GM12864 (cell line): ENCODE results near the gene PTPRD.

ENCODE experiments used
- DNase-seq: peaks from one replicate; pipeline ENCODE4 v3.0.0-alpha.2; 2011; ENCODE audit warnings: low read depth
- H3K4me3 ChIP-seq: 2 replicates; pipeline ENCODE4 v1.5.1; 2011; ENCODE audit warnings: mild to moderate bottlenecking, low read depth, low read length, control low read depth
- TF ChIP-seq, protein P1 (sequence below): IDR thresholded peaks from 2 replicates; pipeline ENCODE4 v1.5.1; 2011; ENCODE audit warnings: low read depth, mild to moderate bottlenecking, moderate library complexity, low read length, control low read depth, inconsistent platforms; ENCODE audit errors: missing control alignments

Gene PTPRD

DNA sequence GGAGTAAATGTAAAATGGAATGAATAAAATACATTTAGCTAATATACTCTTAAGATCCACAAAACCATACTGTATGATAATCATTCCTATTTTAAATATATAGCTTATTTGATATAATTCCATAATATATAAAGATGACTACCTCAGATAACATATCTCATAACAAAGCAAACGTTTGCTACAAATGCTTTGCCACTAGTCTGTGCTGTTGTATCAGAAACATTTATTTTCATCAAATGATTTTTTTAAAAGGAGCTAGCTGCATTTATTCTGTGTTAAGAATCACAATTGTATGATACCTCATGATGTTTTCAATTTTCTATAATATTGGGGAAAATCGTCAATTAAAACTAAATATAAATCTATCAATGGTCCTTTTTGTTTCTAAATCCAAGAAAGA is 567.2 kb downstream of the PTPRD start:
- no peak overlapping the region for H3K4me3 ChIP-seq
- TF ChIP-seq, protein P1, sequence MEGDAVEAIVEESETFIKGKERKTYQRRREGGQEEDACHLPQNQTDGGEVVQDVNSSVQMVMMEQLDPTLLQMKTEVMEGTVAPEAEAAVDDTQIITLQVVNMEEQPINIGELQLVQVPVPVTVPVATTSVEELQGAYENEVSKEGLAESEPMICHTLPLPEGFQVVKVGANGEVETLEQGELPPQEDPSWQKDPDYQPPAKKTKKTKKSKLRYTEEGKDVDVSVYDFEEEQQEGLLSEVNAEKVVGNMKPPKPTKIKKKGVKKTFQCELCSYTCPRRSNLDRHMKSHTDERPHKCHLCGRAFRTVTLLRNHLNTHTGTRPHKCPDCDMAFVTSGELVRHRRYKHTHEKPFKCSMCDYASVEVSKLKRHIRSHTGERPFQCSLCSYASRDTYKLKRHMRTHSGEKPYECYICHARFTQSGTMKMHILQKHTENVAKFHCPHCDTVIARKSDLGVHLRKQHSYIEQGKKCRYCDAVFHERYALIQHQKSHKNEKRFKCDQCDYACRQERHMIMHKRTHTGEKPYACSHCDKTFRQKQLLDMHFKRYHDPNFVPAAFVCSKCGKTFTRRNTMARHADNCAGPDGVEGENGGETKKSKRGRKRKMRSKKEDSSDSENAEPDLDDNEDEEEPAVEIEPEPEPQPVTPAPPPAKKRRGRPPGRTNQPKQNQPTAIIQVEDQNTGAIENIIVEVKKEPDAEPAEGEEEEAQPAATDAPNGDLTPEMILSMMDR: no peak
- no peak for DNase-seq

- no peak overlapping the region for H3K4me3 ChIP-seq
- TF ChIP-seq, protein P1: no peak
- DNase-seq: no peak
Measured at GRCh38 chr9:10041726-10042229, 571.0 kb downstream of the PTPRD start.

DNA sequence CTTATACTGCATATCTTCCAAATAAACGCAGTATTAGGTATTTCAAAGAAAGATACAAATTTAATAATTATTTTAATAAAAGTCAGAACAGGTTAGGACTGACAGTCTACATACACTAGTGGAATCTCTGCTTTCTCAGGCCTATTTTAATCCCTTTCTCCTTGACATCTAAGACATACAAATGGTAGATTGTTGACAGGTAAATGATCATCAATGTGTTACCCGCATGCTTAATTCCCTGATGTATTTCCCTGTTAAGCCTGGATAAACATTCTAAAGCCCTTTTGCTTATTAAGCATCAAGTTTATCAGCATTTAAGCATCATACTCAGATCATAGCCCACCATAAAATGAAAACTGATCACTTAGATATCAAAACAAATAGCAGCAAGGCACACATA is 576.7 kb downstream of the PTPRD start:
- TF ChIP-seq, protein P1: no peak
- DNase-seq: no peak
- no peak overlapping the region for H3K4me3 ChIP-seq

- DNase-seq: no peak
- H3K4me3 ChIP-seq: no peak overlapping the region
- TF ChIP-seq, protein P1: no peak
Measured at GRCh38 chr9:10032166-10032565, 580.6 kb downstream of the PTPRD start.

GRCh38 chr9:10026443-10026984 is 586.3 kb downstream of the PTPRD start:
- H3K4me3 ChIP-seq: no peak overlapping the region
- no peak for DNase-seq
- TF ChIP-seq, protein P1: no peak

GRCh38 chr9:10015755-10016154 is 597.0 kb downstream of the PTPRD start:
- no peak overlapping the region for H3K4me3 ChIP-seq
- TF ChIP-seq, protein P1: no peak
- no peak for DNase-seq

- TF ChIP-seq, protein P1: no peak
- no peak for DNase-seq
- H3K4me3 ChIP-seq: no peak overlapping the region
Measured at GRCh38 chr9:10014889-10015288, 597.9 kb downstream of the PTPRD start.
